GM19035 (cell line): Measurements from ENCODE around the gene CHRNA10.

ENCODE experiments used
- ATAC-seq: cut with Tn5 transposase; IDR thresholded peaks from one replicate; pipeline ENCODE4 v1.9.1; 2021; ENCODE audit not compliant: unreplicated experiment

Gene CHRNA10

GRCh38 chr11:3635641-3636375 lies 35.4 kb downstream of the CHRNA10 start:
- no peak for ATAC-seq

GRCh38 chr11:3632070-3632660 lies 39.0 kb downstream of the CHRNA10 start:
- no peak for ATAC-seq

DNA sequence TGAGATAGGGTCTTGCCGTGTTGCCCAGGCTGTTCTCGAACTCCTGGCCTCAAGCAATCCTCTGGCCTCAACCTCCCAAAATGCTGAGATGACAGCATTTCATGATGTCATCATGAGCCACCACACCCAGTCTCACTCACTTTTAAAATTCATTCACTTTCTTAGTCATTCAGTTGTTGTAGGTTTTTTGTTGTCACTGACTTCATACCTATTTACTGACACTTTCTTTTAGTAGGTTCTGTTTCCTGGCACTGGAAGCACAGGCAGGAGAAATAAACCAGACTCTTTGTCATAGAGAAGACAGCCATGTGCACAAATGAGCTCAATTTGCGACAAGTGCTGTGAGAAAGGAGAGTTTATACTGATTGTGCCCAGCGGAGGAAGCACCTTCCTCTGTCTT lies 39.9 kb downstream of the CHRNA10 start:
- no peak for ATAC-seq

GRCh38 chr11:3627291-3627690 lies 43.9 kb downstream of the CHRNA10 start:
- ATAC-seq, result no peak

DNA sequence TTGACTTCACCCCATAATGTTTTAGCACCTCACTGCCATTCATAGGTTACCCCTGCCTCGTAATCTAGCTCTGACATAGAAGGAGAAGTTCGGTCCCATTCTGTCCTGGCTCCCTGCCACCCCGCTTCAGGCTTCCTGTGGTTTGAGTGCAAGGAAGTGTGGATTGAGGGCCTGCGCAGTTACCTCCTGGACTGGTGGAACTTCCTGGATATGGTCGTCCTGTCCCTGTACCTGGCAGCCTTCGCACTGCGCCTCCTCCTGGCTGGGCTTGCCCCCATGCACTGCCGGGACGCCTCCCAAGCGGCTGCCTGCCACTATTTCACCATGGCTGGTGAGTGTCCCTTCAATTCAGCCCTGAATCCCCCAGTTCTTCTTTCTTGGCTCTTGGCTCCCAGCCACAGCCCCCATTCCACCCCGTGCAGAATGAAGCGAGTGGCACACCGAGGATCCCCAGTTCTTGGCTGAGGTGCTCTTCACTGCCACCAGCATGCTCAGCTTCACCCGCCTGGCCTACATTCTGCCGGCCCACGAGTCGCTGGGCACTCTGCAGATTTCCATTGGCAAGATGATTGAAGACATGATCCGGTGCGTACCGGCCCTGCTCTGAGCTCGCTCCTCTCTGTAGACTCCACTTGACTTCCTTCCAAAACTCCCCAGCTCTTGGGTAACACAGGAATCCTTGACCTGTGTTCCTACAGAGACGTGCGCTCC lies 44.8 kb downstream of the CHRNA10 start:
- ATAC-seq, result no peak

DNA sequence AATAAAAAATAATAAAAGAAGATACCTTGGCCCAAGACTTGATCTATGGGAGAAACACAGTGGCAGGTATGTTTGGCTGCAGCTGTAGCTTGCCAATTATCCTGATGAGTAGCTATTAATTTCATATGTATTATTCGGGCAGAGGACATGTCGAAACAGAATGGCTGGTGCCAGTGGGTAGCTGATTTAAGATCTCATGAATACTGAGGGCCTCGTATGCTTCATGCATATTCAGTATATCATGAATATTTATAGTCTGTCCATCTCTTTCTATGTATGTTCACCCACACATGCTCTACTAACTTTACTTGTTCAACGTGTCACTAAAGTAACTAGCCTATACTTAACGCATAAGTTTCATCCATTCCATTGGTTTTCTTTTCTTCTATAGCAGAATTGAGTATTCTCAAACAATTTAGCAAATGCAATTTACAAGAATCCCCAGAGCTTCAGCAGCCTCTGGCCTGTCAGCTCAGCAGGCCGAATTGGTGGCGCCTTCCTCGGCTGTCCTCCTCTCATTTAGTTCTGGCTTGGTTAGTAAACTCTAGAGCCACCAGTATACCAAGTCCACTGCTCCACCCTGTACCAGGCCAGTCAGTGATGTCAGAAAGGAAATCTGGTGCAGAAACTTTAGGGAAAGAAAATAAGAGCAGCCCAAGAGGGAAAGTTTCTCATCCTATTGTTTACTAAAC lies 47.3 kb downstream of the CHRNA10 start:
- ATAC-seq, result no peak

GRCh38 chr11:3623121-3623520 lies 48.1 kb downstream of the CHRNA10 start:
- no peak for ATAC-seq

GRCh38 chr11:3622521-3622920 lies 48.7 kb downstream of the CHRNA10 start:
- no peak for ATAC-seq

DNA sequence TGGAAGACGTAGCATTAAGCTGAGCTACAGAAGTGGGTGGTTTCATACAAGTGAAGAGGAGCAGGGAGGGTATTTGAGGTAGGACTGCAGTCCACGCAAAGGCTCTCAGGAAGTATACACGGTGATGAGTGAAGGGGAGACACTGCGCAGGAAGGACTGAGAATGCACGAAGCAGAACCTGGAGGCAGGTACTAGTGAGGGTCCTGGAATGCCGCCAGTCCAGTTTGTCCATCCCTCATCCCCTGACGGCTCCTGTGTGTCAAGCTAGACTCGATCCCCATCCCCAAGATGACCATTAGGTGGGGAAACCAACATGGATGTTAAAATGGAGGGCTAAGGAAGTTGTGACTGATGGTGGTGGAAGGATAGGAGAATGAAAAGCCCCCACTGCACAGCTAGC lies 53.2 kb downstream of the CHRNA10 start:
- ATAC-seq, result no peak

GRCh38 chr11:3616721-3617460 lies 54.3 kb downstream of the CHRNA10 start:
- no peak for ATAC-seq

DNA sequence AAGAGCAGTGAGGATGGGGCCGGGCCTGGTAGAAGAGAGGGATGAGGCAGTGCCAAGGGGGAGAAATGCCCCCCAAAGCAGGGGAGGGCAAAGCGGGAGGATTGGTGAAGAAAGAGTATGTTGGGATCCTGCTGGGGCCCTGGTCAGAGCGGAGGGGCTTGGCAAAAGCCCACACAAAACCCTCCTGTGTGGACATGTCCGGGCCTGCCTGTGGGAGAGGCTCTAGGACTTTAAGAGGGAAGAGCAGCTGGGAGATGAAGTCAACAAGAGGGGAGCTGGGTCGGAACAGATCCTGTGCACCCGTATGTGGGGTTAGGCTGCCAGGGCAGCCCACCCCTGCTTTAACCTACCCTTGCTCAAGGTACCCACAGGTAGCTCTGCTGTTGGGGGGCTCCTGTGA lies 55.2 kb downstream of the CHRNA10 start:
- no peak for ATAC-seq
